Uterus (tissue), 2 donors: Measurements from ENCODE around the gene ARV1.

Experiments used
- CTCF ChIP-seq, 4 experiments: fragments of 200-600 bp in 2 of 4; fragments of 450-650 bp in 2 of 4; sonication (generic) in 2 of 4; IDR thresholded peaks; one replicate each; pipeline ENCODE4 v1.5.1; 2016 to 2019; ENCODE audit warnings: antibody characterized with exemption in 4 of 4, mild to moderate bottlenecking in 2 of 4, moderate library complexity in 1 of 4
- POLR2A ChIP-seq, 2 donors: fragments of 450-650 bp; IDR thresholded peaks; one replicate each; pipeline ENCODE4 v1.6.1; 2016; ENCODE audit warnings: antibody characterized with exemption in 2 of 2, mild to moderate bottlenecking in 1 of 2, moderate library complexity in 1 of 2

GRCh38 chr1:230970432-230970831 is 8.5 kb upstream of the ARV1 start:
- TF ChIP-seq CTCF (IDR thresholded peaks at IDR 0.05) (no peak), POLR2A (IDR thresholded peaks at IDR 0.05) (no peak)
